Fibroblast of mammary gland (primary cell): ENCODE data around the gene XYLT2.
"Not testable (repeated sequence)": the region's sequence is repeated elsewhere in the genome, so short reads cannot be mapped to it uniquely, and the experiment has no call there.

Experiments used
- DNase-seq: peaks from one replicate; pipeline ENCODE4 v3.0.0-alpha.2; 2010; ENCODE audit warnings: low read depth
- H3K4me3 ChIP-seq: 2 replicates; pipeline ENCODE4 v1.5.1; 2011; ENCODE audit warnings: low read depth, mild to moderate bottlenecking, low read length, moderate library complexity; ENCODE audit not compliant: control insufficient read depth
- TF ChIP-seq, protein P1 (sequence below): conservative IDR thresholded peaks from 2 replicates; pipeline ENCODE4 v1.5.1; 2011; ENCODE audit warnings: low read depth, low read length, inconsistent platforms; ENCODE audit not compliant: control insufficient read depth, insufficient read depth

The XYLT2 gene

DNA sequence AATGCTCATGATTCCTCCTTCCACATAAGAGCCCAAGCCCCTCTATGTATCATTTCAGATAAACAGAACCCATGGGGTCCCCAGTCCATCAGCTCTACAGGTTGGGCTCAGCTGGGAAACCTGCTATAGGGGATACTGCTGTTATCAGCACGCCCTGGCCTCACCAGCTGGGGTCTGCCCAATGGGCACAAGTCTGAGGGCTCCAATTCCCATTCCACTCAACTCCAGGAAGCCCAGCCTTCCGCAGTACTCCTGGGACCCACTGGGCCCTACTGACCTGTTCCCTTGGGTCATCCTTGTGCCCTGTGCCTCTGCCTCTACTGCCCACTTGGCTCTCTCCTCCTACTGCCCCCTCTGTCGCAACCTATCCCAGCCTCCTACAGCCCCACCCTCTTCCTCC lies 16.2 kb upstream of the XYLT2 start:
- no peak for DNase-seq

DNA sequence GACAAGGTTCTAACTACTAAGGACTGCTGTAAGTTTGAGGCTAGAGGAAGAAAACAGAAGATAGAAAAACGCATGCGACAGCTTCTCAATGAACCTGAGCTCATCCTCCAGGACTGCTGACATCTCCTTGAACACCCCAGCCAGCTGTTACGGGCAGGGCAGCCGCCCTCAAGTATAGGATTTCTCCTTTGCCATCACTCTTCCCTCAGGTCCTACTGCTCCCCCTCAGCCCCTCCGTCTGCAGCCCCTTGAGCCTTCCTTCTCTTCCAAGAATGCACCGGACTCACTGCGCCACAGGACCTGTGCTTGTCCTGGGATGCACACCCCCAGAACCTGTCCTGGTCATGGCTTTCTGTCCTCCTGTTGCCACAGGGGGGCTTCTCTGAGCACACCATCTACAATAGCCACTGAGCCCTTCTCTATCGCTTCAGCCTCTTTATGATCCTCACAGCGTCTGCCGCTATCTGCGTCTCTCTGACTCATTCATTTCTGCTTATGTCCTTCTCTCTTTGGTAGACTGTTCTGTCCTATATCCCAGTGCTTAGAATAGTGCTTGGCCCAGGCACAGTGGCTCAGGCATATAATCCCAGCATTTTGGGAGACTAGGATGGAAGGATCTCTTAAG lies 15.7 kb upstream of the XYLT2 start:
- DNase-seq, result no peak
- no peak overlapping the region for H3K4me3 ChIP-seq
- TF ChIP-seq, protein P1, sequence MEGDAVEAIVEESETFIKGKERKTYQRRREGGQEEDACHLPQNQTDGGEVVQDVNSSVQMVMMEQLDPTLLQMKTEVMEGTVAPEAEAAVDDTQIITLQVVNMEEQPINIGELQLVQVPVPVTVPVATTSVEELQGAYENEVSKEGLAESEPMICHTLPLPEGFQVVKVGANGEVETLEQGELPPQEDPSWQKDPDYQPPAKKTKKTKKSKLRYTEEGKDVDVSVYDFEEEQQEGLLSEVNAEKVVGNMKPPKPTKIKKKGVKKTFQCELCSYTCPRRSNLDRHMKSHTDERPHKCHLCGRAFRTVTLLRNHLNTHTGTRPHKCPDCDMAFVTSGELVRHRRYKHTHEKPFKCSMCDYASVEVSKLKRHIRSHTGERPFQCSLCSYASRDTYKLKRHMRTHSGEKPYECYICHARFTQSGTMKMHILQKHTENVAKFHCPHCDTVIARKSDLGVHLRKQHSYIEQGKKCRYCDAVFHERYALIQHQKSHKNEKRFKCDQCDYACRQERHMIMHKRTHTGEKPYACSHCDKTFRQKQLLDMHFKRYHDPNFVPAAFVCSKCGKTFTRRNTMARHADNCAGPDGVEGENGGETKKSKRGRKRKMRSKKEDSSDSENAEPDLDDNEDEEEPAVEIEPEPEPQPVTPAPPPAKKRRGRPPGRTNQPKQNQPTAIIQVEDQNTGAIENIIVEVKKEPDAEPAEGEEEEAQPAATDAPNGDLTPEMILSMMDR, result no peak

More for the DNA sequence above, 16.2 kb upstream of the XYLT2 start:
- no peak overlapping the region for H3K4me3 ChIP-seq
- TF ChIP-seq, protein P1, result no peak

DNA sequence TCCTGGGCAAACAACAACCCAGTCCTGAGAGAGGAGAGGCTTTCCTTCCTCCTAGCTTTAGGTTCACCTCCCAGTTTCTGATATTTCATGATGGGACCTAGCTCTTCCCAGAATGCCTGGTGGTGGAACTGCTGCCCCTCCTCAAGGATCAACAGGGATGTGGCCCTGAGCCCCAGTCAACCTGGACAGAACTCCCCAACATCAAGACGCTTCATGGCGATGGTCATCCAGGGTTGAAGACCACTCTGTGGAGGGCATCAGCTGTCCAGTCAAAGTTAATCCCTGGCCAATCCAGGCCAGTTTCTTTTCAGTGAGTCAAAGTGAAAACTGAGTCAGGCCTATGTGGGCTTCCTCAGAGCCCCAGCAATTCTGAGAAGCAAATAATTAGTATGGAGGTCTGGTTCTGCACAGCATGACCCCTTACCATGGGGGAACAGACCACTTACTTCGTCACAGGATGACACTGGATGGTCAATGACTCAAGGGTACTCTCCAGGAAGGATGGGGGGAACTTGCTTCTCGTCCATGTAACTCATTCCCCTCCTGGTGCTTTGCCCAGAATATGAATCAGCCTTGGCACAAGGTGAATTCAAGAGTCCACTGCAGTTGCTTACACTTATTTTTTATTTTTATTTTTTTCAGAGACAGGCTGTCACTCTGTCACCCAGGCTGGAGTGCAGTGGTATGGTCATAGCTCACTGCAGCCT lies 14.7 kb upstream of the XYLT2 start:
- H3K4me3 ChIP-seq, result no peak overlapping the region
- TF ChIP-seq, protein P1, result no peak
- DNase-seq, result peak; percentile 99

DNA sequence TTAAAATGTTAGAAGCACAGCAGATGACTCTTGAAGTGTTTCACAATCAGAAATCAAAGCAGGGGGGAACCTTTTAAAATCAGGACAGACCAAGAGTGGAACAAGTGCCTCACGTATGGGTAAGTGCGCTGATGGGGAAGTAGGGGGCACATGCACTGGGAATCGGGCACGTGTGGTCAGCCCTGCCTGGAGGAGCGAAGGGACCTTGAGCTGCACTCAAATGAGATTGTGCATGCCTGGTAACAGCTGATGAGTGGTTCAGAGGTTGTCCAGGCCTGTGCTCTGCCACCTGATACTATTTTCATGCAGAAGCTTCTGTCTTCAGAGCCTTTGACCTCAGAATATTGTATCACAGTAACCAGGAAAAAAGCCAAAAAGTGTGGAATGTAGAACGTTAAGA lies 13.7 kb upstream of the XYLT2 start:
- TF ChIP-seq, protein P1, result no peak
- no peak for DNase-seq
- no peak overlapping the region for H3K4me3 ChIP-seq

DNA sequence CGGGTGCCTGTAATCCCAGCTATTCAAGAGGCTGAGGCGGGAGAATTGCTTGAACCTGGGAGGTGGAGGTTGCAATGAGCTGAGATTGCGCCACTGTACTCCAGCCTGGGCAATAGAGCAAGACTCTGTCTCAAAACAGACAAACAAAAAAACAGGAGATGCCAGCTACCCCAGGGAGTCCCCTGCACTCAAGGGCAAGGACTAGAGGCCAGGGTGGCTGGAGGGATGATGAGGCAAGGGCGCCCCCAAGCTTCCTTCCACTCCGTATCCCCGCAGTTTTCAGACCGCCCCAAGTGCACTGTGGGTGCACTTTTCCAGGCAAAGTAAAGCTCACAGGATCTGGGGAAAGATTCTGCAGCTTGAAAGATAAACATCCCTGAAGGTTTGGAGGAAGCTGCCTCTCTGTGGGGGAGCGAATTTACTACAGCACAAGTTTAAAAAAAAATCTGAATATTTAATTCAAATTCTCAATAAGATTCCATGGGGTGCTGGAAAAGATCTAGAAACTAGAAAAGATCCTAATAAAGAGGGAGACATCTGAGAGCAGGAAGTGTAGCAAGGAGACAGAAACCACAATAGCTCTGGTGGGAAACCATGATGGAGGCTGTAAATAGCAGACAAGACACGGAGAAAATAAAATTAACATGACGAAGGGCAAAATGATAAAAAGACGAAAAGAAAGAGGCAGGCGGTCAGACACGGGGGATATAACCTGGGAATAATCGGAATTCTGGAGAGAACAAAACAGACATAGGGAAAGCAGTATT lies 12.5 kb upstream of the XYLT2 start:
- not testable (repeated sequence) for H3K4me3 ChIP-seq, DNase-seq

DNA sequence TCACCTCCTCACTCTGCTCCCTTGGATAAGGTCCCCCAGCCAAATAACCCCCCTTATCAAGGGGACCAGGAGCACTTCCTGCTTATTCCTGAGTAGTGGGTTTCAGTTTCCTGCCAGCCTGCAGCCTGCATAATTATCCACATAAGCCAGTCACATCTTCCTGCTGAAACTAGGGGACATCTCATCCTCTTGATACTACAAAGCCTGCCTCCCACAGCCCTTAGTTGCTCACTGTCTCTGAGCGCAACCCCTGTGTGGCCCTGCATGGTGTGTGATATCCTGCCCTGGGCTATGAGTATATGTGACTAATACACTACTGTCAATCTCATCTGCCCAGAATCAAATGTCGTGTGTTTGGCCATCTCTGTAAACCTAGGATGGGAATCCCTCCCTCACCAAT lies 8.0 kb upstream of the XYLT2 start:
- TF ChIP-seq, protein P1, result no peak

DNA sequence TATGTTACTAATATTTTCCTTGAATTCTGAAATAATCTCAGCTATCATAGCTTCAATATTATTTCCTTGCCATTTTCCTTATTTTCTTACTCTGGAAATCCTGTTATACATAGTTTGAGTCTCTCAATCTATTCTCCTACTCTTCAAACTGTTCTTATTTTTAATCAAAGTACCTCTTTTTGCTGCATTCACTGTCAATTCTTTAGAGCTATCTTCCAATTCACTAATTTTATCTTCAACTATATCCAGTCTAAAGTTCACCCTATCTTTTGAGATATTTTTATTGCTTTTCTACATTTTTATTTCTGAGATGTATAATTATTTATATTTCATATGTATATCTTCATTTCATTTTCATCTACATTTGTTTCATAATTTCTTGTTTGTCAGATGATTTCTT lies 7.3 kb upstream of the XYLT2 start:
- no peak overlapping the region for H3K4me3 ChIP-seq
- TF ChIP-seq, protein P1, result no peak
- DNase-seq, result no peak

More for the DNA sequence above, 8.0 kb upstream of the XYLT2 start:
- no peak overlapping the region for H3K4me3 ChIP-seq
- no peak for DNase-seq
